ENCODE data around the gene KBTBD2.

DNA sequence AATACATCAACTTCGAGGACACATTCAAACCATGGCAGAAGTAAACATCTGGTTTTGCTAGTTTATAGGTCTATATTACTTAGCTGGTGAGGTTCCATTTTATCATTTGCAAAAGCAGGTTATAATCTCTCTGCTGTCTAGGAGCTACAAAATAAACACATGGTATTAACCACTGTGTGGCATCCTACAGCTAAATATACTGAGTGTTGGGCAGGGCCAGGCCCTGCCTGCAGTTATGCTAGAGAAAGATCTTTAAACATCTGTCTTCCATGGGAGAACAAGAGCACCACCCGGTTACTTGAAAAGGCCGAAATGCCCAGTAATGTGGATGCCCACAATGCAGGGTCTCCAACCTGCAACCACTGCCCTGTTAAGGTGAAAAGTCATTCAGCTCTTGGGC, 45.1 kb upstream of the KBTBD2 start:
- TF ChIP-seq POLR2A (IDR thresholded peaks at IDR 0.05; ENCODE audit: low read length) (no peak), GATA1 (IDR thresholded peaks at IDR 0.05; ENCODE audit: low read depth, low read length) (no peak)

Data from erythroblast (primary cell).